Liver (tissue), 9 donors: Measurements from ENCODE around the gene MAGI1. TPM values are rescaled to one million over a fixed set of nuclear protein-coding genes. Genes with fewer than 3 reads are reported as not detected.

ENCODE experiments used
- DNase-seq: peaks from one replicate; pipeline ENCODE4 v3.0.0-alpha.2; 2017; ENCODE audit warnings: low spot score
- H3K27ac ChIP-seq, 2 donors: one replicate each; pipeline ENCODE4 v1.7.0; 2013; ENCODE audit warnings: inconsistent platforms in 2 of 2, low read length in 2 of 2, control low read depth in 1 of 2, low read depth in 1 of 2, mild to moderate bottlenecking in 1 of 2
- H3K27me3 ChIP-seq, 4 donors: one replicate each; pipeline versions ENCODE4 v1.6.1 to v1.7.0; 2013; ENCODE audit warnings: low read length in 3 of 4, inconsistent platforms in 1 of 4, mild to moderate bottlenecking in 1 of 4, moderate library complexity in 1 of 4; ENCODE audit not compliant: control insufficient read depth in 4 of 4, insufficient read depth in 4 of 4
- H3K36me3 ChIP-seq, 4 donors: one replicate each; pipeline versions ENCODE4 v1.6.1 to v1.7.0; 2013; ENCODE audit warnings: low read length in 3 of 4, mild to moderate bottlenecking in 3 of 4, low read depth in 1 of 4, moderate library complexity in 1 of 4; ENCODE audit not compliant: control insufficient read depth in 4 of 4, insufficient read depth in 3 of 4
- H3K4me1 ChIP-seq, 4 donors: one replicate each; pipeline versions ENCODE4 v1.6.1 to v1.7.0; 2013; ENCODE audit warnings: low read length in 3 of 4, mild to moderate bottlenecking in 3 of 4, moderate library complexity in 1 of 4; ENCODE audit not compliant: control insufficient read depth in 4 of 4, insufficient read depth in 4 of 4
- H3K4me3 ChIP-seq, 3 donors: one replicate each; pipeline versions ENCODE4 v1.6.1 to v1.7.0; 2013; ENCODE audit warnings: low read length in 3 of 3, control low read depth in 1 of 3, low read depth in 1 of 3, mild to moderate bottlenecking in 1 of 3
- H3K9ac ChIP-seq, 2 donors: one replicate each; pipeline ENCODE4 v1.7.0; 2013; ENCODE audit warnings: low read length in 2 of 2, mild to moderate bottlenecking in 2 of 2, moderate library complexity in 2 of 2, control low read depth in 1 of 2, low read depth in 1 of 2
- H3K9me3 ChIP-seq, 4 donors: one replicate each; pipeline versions ENCODE4 v1.6.1 to v1.7.0; 2013; ENCODE audit warnings: low read length in 3 of 4; ENCODE audit not compliant: control insufficient read depth in 4 of 4
- ATF3 ChIP-seq: IDR thresholded peaks from 2 replicates; pipeline ENCODE4 v1.6.1; 2016; ENCODE audit warnings: antibody characterized with exemption
- CTCF ChIP-seq: fragments of 150-350 bp; IDR thresholded peaks from 2 replicates; pipeline ENCODE4 v1.5.1; 2017; ENCODE audit warnings: improper control_type of control experiment, low read depth, low read length; ENCODE audit not compliant: missing input control
- EGR1 ChIP-seq, 2 donors: IDR thresholded peaks; 2 replicates each; pipeline ENCODE4 v1.6.1; 2016 to 2018; ENCODE audit warnings: antibody characterized with exemption in 2 of 2, low read depth in 2 of 2
- FOXA1 ChIP-seq: IDR thresholded peaks from 2 replicates; pipeline ENCODE4 v1.6.1; 2016; ENCODE audit warnings: antibody characterized with exemption
- FOXA2 ChIP-seq: IDR thresholded peaks from 2 replicates; pipeline ENCODE4 v1.6.1; 2016; ENCODE audit warnings: antibody characterized with exemption
- GABPA ChIP-seq, 2 donors: IDR thresholded peaks in 1 of 2; conservative IDR thresholded peaks in 1 of 2; 2 replicates each; pipeline ENCODE4 v1.6.1; 2016; ENCODE audit warnings: antibody characterized with exemption in 2 of 2, mild to moderate bottlenecking in 1 of 2, moderate library complexity in 1 of 2
- HNF4A ChIP-seq, 2 donors: conservative IDR thresholded peaks; 2 replicates each; pipeline ENCODE4 v1.6.1; 2016; ENCODE audit warnings: antibody characterized with exemption in 2 of 2, mild to moderate bottlenecking in 2 of 2
- HNF4G ChIP-seq: IDR thresholded peaks from 2 replicates; pipeline ENCODE4 v1.6.1; 2016; ENCODE audit warnings: antibody characterized with exemption
- JUND ChIP-seq, 2 donors: IDR thresholded peaks; 2 replicates each; pipeline ENCODE4 v1.6.1; 2016; ENCODE audit warnings: antibody characterized with exemption in 2 of 2
- MAX ChIP-seq: IDR thresholded peaks from 2 replicates; pipeline ENCODE4 v1.6.1; 2016; ENCODE audit warnings: antibody characterized with exemption
- NR2F2 ChIP-seq: IDR thresholded peaks from 2 replicates; pipeline ENCODE4 v1.6.1; 2016; ENCODE audit warnings: antibody characterized with exemption
- RAD21 ChIP-seq, 2 donors: IDR thresholded peaks; 2 replicates each; pipeline ENCODE4 v1.6.1; 2016; ENCODE audit warnings: antibody characterized with exemption in 2 of 2, mild to moderate bottlenecking in 2 of 2
- REST ChIP-seq: IDR thresholded peaks from 2 replicates; pipeline ENCODE4 v1.6.1; 2016; ENCODE audit warnings: antibody characterized with exemption, mild to moderate bottlenecking
- RXRA ChIP-seq, 2 donors: IDR thresholded peaks; 2 replicates each; pipeline ENCODE4 v1.6.1; 2017 to 2018; ENCODE audit warnings: antibody characterized with exemption in 2 of 2, mild to moderate bottlenecking in 1 of 2
- SP1 ChIP-seq: IDR thresholded peaks from 2 replicates; pipeline ENCODE4 v1.6.1; 2018; ENCODE audit warnings: antibody characterized with exemption, mild to moderate bottlenecking
- TAF1 ChIP-seq: conservative IDR thresholded peaks from 2 replicates; pipeline ENCODE4 v1.6.1; 2016; ENCODE audit warnings: antibody characterized with exemption, mild to moderate bottlenecking
- YY1 ChIP-seq: IDR thresholded peaks from 2 replicates; pipeline ENCODE4 v1.6.1; 2016; ENCODE audit warnings: antibody characterized with exemption, mild to moderate bottlenecking
- ZBTB33 ChIP-seq: IDR thresholded peaks from 2 replicates; pipeline ENCODE4 v1.6.1; 2016; ENCODE audit warnings: antibody characterized with exemption
- WGBS: extraction: QIAGEN DNeasy Blood & Tissue Kit; methylation state at CpG from one replicate; pipeline ENCODE4 v1.1.7; 2013; 5-methylcytosine and 5-hydroxymethylcytosine counted together
- polyA plus RNA-seq, 2 donors: library from polyadenylated mRNA; stranded (reverse) in 1 of 2; unstranded in 1 of 2; fragments of 200-250 nt in 1 of 2; fragments of >200 nt in 1 of 2; fragmentation: Nextera tagmentation in 1 of 2; extraction: Ambion mirVana in 1 of 2; gene quantifications; one replicate each; pipeline versions ENCODE4 v1.2.1 to v1.2.3, GENCODE V29; 2013 to 2015
- total RNA-seq, 2 donors: library from RNA; depleted of rRNA; stranded (reverse); fragments of >200 nt; gene quantifications; one replicate each; pipeline ENCODE4 v1.2.3, GENCODE V29; 2014
- donor health status: healthy.
- donor health status: healthy.
- donor health status: healthy.
- donor health status: healthy.
- donor health status: healthy.

The MAGI1 gene
- total and polyA plus RNA-seq, 4 donors: 9.6 to 68.8 (median 14.0) TPM

- Histone ChIP-seq H3K27me3 (no peaks in the 10 kb centered on the region), H3K9ac (no peak overlapping the region), H3K36me3 (no peaks in the 10 kb centered on the region), H3K4me3 (no peak overlapping the region), H3K27ac (no peak overlapping the region), H3K4me1 (peaks cover 0 to 8% (median 0%) of the 10 kb centered on the region in 4 donors), H3K9me3 (no peaks in the 10 kb centered on the region)
- WGBS: 96% methylated on average over 3 of the region's 3 CpGs
- DNase-seq: no peak
- TF ChIP-seq FOXA1 (no peak), HNF4G (no peak), MAX (no peak), NR2F2 (no peak), REST (no peak), ATF3 (no peak), YY1 (no peak), GABPA (IDR thresholded peaks at IDR 0.05 in 1 of 2, conservative IDR thresholded peaks at IDR 0.05 in 1 of 2) (no peak), FOXA2 (no peak), JUND (IDR thresholded peaks at IDR 0.05) (no peak), EGR1 (IDR thresholded peaks at IDR 0.05; ENCODE audit: low read depth in 2 of 2) (no peak), RAD21 (IDR thresholded peaks at IDR 0.05) (no peak), RXRA (IDR thresholded peaks at IDR 0.05) (no peak), CTCF (no peak), SP1 (no peak), HNF4A (conservative IDR thresholded peaks at IDR 0.05) (no peak), TAF1 (no peak)
These were observed 501.6 kb downstream of the MAGI1 start for GRCh38 chr3:65537109-65537508.

GRCh38 chr3:65535260-65535659, 503.5 kb downstream of the MAGI1 start:
- Histone ChIP-seq H3K27ac (no peak overlapping the region), H3K4me3 (no peak overlapping the region), H3K9ac (no peak overlapping the region), H3K9me3 (no peaks in the 10 kb centered on the region), H3K36me3 (no peaks in the 10 kb centered on the region), H3K4me1 (peaks cover 0 to 8% (median 0%) of the 10 kb centered on the region in 4 donors), H3K27me3 (no peaks in the 10 kb centered on the region)
- no peak for DNase-seq
- 75% methylated on average over 2 of the region's 2 CpGs for WGBS
- no peak for TF ChIP-seq ZBTB33
- no peak for TF ChIP-seq EGR1 (IDR thresholded peaks at IDR 0.05; ENCODE audit: low read depth in 2 of 2)
- no peak for TF ChIP-seq ATF3
- no peak for TF ChIP-seq SP1
- no peak for TF ChIP-seq JUND (IDR thresholded peaks at IDR 0.05)
- TF ChIP-seq FOXA1: no peak
- no peak for TF ChIP-seq TAF1
- no peak for TF ChIP-seq FOXA2
- TF ChIP-seq MAX: no peak
- no peak for TF ChIP-seq RXRA (IDR thresholded peaks at IDR 0.05)
- TF ChIP-seq GABPA (IDR thresholded peaks at IDR 0.05 in 1 of 2, conservative IDR thresholded peaks at IDR 0.05 in 1 of 2): no peak
- no peak for TF ChIP-seq CTCF
- TF ChIP-seq YY1: no peak
- no peak for TF ChIP-seq HNF4A (conservative IDR thresholded peaks at IDR 0.05)
- no peak for TF ChIP-seq HNF4G
- TF ChIP-seq RAD21 (IDR thresholded peaks at IDR 0.05): no peak
- TF ChIP-seq NR2F2: no peak
